HEK293T (cell line): Measurements from ENCODE around the gene SERPINE2.

Experiments used
- BHLHE40 ChIP-seq: fragments of 450-650 bp; IDR thresholded peaks from 2 replicates; pipeline ENCODE4 v1.6.1; 2016; ENCODE audit warnings: mild to moderate bottlenecking, moderate library complexity, borderline replicate concordance
- CTBP1 ChIP-seq: fragments of 450-650 bp; IDR thresholded peaks from 2 replicates; pipeline ENCODE4 v1.6.1; 2016; ENCODE audit warnings: borderline replicate concordance
- ELF4 ChIP-seq: fragments of 450-650 bp; IDR thresholded peaks from 2 replicates; pipeline ENCODE4 v1.6.1; 2017; ENCODE audit warnings: antibody characterized with exemption
- FOXK2 ChIP-seq: fragments of 450-650 bp; IDR thresholded peaks from 2 replicates; pipeline ENCODE4 v1.6.1; 2016; ENCODE audit warnings: mild to moderate bottlenecking
- FOXM1 ChIP-seq: fragments of 450-650 bp; IDR thresholded peaks from 2 replicates; pipeline ENCODE4 v1.6.1; 2017; ENCODE audit warnings: mild to moderate bottlenecking, borderline replicate concordance
- LEF1 ChIP-seq: fragments of 450-650 bp; IDR thresholded peaks from 2 replicates; pipeline ENCODE4 v1.6.1; 2017; ENCODE audit warnings: mild to moderate bottlenecking, borderline replicate concordance
- NFRKB ChIP-seq: fragments of 450-650 bp; IDR thresholded peaks from 2 replicates; pipeline ENCODE4 v1.6.1; 2016; ENCODE audit warnings: mild to moderate bottlenecking, moderate library complexity
- PKNOX1 ChIP-seq: fragments of 450-650 bp; IDR thresholded peaks from 2 replicates; pipeline ENCODE4 v1.6.1; 2016
- SP1 ChIP-seq: fragments of 450-650 bp; IDR thresholded peaks from 2 replicates; pipeline ENCODE4 v1.6.1; 2017
- SUZ12 ChIP-seq: fragments of 450-650 bp; IDR thresholded peaks from 2 replicates; pipeline ENCODE4 v1.6.1; 2016; ENCODE audit warnings: mild to moderate bottlenecking
- TARDBP ChIP-seq: fragments of 450-650 bp; IDR thresholded peaks from 2 replicates; pipeline ENCODE4 v1.6.1; 2016

GRCh38 chr2:224025874-224026273, 13.2 kb downstream of the SERPINE2 start:
- TF ChIP-seq PKNOX1 (no peak), BHLHE40 (no peak), CTBP1 (no peak), SUZ12 (no peak), FOXM1 (no peak), SP1 (no peak), TARDBP (no peak), NFRKB (no peak), ELF4 (no peak), LEF1 (no peak), FOXK2 (no peak)
